HG03103 (cell line): ENCODE measurements around the gene SOST.

Source experiments
- ATAC-seq: cut with Tn5 transposase; IDR thresholded peaks from one replicate; pipeline ENCODE4 v1.9.1; 2021; ENCODE audit warnings: low read depth; ENCODE audit not compliant: unreplicated experiment

The SOST gene

GRCh38 chr17:43753493-43754129 lies 5.0 kb downstream of the SOST start:
- ATAC-seq, result no peak

GRCh38 chr17:43750153-43750552 lies 8.4 kb downstream of the SOST start:
- no peak for ATAC-seq

- no peak for ATAC-seq
These were observed 13.1 kb downstream of the SOST start for GRCh38 chr17:43745541-43745940.

DNA sequence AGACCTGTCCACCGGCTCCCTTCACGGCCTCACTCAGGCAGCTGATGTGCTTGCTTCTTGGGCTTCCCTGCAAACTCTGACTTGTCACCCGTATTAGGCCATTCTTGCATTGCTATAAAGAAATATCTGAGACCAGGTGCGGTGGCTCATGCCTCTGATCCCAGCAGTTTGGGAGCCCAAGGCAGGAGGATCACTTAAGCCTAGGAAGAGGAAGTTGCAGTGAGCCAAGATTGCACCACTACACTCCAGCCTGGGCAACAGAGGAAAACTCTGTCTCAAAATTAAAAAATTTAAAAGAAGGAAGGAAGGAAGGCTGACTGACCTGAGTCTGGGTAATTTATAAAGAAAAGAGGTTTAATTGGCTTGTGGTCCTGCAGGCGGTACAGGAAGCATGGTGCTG lies 17.0 kb downstream of the SOST start:
- no peak for ATAC-seq

- no peak for ATAC-seq
These were observed 18.1 kb downstream of the SOST start for GRCh38 chr17:43740541-43740940.

- no peak for ATAC-seq
These were observed 20.9 kb downstream of the SOST start for GRCh38 chr17:43737722-43738121.

- ATAC-seq, result no peak
These were observed 22.2 kb downstream of the SOST start for GRCh38 chr17:43736389-43736788.

GRCh38 chr17:43734376-43734775 lies 24.2 kb downstream of the SOST start:
- ATAC-seq, result no peak

DNA sequence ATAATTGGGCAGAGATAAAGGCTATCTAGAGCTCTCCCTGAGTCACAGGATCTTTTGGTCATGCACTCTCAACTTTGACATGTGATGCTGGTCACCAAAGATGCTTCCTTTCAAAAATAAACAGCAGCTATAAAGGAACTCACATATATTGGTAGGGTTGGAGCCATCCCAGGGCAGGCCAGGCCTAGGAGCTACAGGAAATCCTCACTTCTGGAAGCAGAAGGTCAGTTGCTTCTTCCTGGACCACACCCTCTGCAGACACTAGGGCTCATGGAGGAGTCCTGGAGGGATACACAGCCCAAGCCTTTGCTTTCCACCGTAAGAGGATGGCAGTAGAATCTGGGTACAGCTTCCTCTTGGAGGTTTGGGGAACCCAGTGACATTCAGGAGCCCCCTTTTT lies 24.6 kb downstream of the SOST start:
- ATAC-seq, result no peak

DNA sequence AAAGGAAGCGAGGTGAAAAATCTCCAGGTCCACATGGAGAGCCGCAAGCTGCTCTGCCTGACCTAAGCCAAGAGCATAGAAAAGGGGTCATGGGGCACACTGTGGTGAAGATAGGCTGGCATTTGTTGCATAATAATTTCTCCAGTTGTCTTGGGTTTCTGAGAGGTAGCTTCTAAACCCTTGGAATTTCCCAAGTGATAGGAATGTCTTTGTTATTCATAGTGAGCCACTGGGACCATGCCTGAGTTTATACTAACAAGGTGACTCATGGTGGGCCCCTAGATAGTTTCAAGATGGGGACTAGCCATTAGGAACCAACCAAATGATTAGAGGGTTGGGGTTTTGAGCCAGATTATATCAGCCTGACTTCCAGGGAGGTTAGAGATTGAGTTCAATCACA lies 25.6 kb downstream of the SOST start:
- ATAC-seq, result no peak

- ATAC-seq, result no peak
These were observed 30.5 kb downstream of the SOST start for GRCh38 chr17:43728081-43728480.

- ATAC-seq, result no peak
These were observed 34.8 kb downstream of the SOST start for GRCh38 chr17:43723697-43724359.

DNA sequence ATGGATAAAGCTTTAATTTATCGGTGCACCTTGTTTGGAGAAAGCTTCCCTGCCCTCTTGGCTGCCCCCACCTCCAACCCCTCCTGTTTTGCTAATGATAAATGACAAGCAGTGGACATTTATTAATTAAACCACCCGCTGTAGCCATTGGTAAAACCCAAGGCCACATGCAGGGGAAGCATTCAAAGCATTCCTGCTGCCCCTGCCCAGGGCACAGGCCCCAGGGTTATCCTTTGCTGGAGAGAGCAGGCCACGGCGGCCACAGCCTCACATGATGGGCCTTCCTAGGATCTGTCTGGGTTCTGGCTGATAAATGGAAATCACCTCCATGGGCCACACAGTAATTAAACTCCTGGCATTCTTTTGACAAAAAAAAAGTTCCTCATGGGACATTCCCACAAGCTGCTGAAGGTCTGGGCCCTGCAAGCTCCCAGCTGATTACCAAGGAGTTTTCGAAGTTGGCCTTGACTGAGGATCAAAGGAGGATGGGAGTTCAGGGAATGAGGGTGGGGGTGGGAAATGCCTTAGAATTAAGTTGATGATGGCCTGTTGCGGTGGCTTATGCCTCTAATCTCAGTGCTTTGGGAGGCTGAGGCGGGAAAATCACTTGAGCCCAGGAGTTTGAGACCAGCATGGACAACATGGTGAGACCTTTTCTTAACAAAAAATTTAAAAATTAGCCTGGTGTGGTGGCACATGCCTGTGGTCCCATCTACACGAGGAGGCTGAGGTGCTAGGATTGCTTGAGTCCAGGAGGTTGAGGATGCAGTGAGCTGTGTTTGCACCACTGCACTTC lies 35.5 kb downstream of the SOST start:
- no peak for ATAC-seq

- ATAC-seq, result no peak
These were observed 36.3 kb downstream of the SOST start for GRCh38 chr17:43722269-43722619.

- ATAC-seq, result no peak
These were observed 36.9 kb downstream of the SOST start for GRCh38 chr17:43721537-43722268.

GRCh38 chr17:43720311-43721060 lies 38.1 kb downstream of the SOST start:
- ATAC-seq, result no peak

GRCh38 chr17:43719578-43719977 lies 39.0 kb downstream of the SOST start:
- ATAC-seq, result no peak

DNA sequence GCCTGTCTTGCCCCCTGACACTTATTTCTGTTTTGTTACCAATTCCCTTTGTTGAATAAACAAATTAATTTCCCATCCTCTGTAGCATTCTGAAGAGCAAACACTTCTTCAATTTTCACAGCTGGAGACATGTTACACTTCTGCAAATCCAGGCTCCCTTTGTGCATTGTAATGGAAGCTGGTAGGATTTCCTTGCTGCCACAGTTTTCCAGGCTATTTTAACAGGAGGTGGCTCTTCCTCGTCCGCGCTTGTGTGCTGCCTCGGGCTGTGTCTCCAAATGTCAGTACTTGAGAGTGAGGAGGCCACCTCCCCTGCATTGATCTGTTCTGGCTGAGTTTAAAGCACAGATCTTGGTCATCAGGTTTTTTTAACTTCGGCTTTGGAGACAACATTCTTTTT lies 40.0 kb downstream of the SOST start:
- no peak for ATAC-seq

DNA sequence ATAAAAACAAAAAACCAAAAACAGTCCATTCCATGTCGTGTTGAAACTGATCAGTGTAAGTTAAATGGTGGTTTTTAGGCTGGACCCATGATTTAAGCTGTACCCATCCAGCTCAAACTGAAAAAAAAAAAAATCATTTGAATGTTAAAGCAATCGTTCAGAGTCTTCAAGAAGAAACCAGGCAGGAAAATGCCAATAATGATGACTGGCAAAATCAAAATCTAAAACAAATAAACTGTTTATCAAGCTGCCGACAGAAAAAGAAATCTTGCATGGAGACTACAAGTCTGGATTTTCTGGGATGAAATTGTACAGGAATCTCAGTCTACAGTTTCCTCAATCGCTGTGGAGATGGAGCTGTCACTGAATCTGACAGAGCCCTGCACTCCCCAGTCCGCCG lies 40.7 kb downstream of the SOST start:
- no peak for ATAC-seq

DNA sequence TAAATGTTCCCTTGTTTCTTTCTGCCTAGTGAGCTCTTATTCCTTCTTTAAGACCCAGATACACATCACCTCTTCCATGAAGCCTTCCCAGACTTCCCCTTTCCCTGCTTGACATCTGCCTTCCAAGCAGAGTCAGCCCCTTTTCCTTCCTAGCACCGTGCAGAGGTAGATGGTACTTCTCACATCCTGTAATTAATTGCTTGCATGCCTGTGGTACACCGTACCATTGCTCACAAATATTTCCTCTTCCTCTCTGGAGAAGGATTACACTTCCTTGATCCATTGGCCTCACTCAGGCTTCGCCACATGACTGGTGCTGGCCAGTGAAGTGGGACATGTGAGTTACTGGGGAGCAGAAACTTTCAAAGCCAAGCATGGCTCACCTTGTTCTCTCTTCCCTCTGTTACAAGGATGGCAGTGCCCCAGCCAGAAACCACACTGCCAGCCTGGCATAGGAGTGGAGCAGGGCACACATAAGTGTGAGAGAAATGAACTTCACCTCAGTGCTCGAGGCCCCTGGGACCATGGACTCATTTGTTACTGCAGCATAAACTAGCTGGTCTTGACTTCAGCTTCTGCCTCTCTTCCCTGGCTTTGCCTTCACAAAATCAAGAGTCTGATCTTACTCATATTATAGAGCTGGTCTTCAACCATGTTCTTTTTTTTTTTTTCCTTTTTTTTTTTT lies 44.0 kb downstream of the SOST start:
- no peak for ATAC-seq
